ENCODE measurements around the gene PVALB.

DNA sequence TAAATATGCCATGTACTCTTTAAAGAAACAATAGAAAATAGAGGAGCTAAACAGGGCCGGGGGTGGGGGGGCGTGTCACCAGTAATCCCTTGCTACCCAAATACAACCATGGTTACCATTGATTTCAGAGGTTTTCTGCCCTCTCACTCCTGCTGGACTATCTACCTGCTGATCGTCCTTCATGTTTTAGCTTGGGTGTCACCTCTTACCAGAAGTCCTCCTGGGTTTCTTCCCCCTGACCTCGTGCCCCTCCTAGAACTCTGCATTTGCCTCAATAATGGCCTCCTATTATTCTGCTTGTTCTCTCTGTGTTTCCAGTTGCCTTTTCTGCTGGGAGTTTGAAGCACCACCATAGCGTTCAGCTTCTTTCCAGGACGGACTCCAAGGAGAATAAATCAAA, 9.4 kb upstream of the PVALB start:
- TF ChIP-seq RAD21 (IDR thresholded peaks at IDR 0.05; ENCODE audit: low read length): no peak
- TF ChIP-seq, protein P1, sequence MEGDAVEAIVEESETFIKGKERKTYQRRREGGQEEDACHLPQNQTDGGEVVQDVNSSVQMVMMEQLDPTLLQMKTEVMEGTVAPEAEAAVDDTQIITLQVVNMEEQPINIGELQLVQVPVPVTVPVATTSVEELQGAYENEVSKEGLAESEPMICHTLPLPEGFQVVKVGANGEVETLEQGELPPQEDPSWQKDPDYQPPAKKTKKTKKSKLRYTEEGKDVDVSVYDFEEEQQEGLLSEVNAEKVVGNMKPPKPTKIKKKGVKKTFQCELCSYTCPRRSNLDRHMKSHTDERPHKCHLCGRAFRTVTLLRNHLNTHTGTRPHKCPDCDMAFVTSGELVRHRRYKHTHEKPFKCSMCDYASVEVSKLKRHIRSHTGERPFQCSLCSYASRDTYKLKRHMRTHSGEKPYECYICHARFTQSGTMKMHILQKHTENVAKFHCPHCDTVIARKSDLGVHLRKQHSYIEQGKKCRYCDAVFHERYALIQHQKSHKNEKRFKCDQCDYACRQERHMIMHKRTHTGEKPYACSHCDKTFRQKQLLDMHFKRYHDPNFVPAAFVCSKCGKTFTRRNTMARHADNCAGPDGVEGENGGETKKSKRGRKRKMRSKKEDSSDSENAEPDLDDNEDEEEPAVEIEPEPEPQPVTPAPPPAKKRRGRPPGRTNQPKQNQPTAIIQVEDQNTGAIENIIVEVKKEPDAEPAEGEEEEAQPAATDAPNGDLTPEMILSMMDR (IDR thresholded peaks at IDR 0.05): no peak
- TF ChIP-seq YY1 (IDR thresholded peaks at IDR 0.05; ENCODE audit: low read depth): no peak
- no peak for TF ChIP-seq FOXJ3 (CRISPR knock-in tag; IDR thresholded peaks at IDR 0.05)
- TF ChIP-seq, protein P2, sequence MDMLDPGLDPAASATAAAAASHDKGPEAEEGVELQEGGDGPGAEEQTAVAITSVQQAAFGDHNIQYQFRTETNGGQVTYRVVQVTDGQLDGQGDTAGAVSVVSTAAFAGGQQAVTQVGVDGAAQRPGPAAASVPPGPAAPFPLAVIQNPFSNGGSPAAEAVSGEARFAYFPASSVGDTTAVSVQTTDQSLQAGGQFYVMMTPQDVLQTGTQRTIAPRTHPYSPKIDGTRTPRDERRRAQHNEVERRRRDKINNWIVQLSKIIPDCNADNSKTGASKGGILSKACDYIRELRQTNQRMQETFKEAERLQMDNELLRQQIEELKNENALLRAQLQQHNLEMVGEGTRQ (IDR thresholded peaks at IDR 0.05; ENCODE audit: borderline replicate concordance, low read depth, low read length): no peak
- TF ChIP-seq RXRA (IDR thresholded peaks at IDR 0.05; ENCODE audit: borderline replicate concordance, low read depth): no peak
- TF ChIP-seq FOXM1 (IDR thresholded peaks at IDR 0.05; ENCODE audit: low read depth): no peak
- TF ChIP-seq GATA2 (CRISPR knock-in tag; IDR thresholded peaks at IDR 0.05): no peak
- TF ChIP-seq POLR2AphosphoS5 (IDR thresholded peaks at IDR 0.05; ENCODE audit: low read depth, low read length): no peak
- no peak for TF ChIP-seq JUND (IDR thresholded peaks at IDR 0.05)

Data from SK-N-SH (cell line).